DND-41 (cell line): ENCODE data around the gene ARHGAP30.

Source experiments
- EZH2 ChIP-seq: IDR thresholded peaks from 3 replicates; pipeline ENCODE4 v1.6.1; 2012; ENCODE audit warnings: borderline replicate concordance, low read depth, mild to moderate bottlenecking, moderate library complexity, low read length, inconsistent platforms; ENCODE audit not compliant: severe bottlenecking
- TF ChIP-seq, protein P1 (sequence below): IDR thresholded peaks from 2 replicates; pipeline ENCODE4 v1.5.1; 2012; ENCODE audit warnings: borderline replicate concordance, low read length, moderate library complexity, mild to moderate bottlenecking; ENCODE audit not compliant: poor library complexity, severe bottlenecking; ENCODE audit errors: extremely low read depth

DNA sequence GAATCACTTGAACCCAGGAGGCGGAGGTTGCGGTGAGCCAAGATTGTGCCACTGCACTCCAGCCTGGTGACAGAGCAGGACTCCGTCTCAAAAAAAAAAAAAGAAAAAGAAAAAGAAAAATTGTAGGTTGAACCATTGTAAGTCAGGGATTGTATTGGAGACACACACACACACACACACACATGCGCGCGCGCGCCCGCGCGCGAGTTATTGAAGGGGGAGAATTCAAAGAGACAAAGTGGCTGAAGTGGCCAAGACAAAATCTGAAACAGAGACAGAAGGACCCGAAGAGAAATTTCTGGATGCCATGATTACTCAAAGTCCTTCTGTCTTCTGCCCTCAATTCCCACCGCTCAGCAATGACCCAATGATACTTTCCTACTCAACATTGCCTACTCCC, 24.8 kb upstream of the ARHGAP30 start:
- TF ChIP-seq, protein P1, sequence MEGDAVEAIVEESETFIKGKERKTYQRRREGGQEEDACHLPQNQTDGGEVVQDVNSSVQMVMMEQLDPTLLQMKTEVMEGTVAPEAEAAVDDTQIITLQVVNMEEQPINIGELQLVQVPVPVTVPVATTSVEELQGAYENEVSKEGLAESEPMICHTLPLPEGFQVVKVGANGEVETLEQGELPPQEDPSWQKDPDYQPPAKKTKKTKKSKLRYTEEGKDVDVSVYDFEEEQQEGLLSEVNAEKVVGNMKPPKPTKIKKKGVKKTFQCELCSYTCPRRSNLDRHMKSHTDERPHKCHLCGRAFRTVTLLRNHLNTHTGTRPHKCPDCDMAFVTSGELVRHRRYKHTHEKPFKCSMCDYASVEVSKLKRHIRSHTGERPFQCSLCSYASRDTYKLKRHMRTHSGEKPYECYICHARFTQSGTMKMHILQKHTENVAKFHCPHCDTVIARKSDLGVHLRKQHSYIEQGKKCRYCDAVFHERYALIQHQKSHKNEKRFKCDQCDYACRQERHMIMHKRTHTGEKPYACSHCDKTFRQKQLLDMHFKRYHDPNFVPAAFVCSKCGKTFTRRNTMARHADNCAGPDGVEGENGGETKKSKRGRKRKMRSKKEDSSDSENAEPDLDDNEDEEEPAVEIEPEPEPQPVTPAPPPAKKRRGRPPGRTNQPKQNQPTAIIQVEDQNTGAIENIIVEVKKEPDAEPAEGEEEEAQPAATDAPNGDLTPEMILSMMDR, result no peak
- no peak for TF ChIP-seq EZH2
